ENCODE measurements around the gene MAD1L1. TPM values are rescaled to one million over a fixed set of nuclear protein-coding genes. Genes with fewer than 3 reads are reported as not detected.

Gene MAD1L1
- total and polyA plus RNA-seq, 3 donors from 2014 or later = 63.1 to 149 (median 94.6) TPM

DNA sequence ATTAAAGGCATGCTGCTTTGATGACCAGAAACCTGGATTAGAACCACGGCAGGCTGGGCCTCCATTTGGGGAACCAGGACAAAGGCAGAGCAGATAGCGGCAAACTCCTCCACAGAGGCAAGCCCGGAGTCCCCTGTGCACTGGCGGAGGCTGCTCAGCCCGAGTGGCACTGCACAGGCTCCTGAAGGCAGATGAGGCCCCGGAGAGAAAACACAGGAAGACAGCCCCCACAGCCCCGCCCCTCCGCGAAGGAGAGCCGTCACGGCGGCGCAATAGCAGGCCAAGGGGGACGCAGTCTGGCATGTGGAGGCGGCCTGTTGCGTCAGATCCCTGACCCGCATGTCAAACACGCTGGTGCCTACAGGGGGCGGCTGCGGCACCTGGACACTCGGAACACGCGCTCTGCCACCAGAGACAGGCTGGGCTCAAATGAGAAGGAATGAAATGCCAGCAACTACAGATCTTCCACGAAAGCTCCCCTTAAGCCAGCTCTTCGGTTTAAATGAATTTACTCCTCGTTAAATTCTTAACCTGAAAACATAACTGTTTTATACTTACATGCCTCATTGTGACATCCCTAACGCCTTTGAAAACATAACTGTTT lies 128.5 kb downstream of the MAD1L1 start:
- H3K4me1 ChIP-seq = peaks cover 36% of the 10 kb centered on the region
- intact Hi-C loops (cut with DNase I; ENCODE audit: low total_unique reads) = no loop called here
- H3K27me3 ChIP-seq = no peaks in the 10 kb centered on the region
- TF ChIP-seq CTCF (IDR thresholded peaks at IDR 0.05) (peak; percentile 59 to 63 (median 62)), POLR2A (IDR thresholded peaks at IDR 0.05) (no peak)
- DNase-seq = peak; percentile 91
- 22 to 32% methylated on average over 21 to 27 of the region's 27 CpGs for WGBS, 2 donors
- H3K27ac ChIP-seq = peak overlapping the region in 1 of 2 donors; percentile 0
- no peak overlapping the region for H3K4me3 ChIP-seq
- H3K36me3 ChIP-seq (ENCODE audit: low read depth, missing control alignments) = no peaks in the 10 kb centered on the region
- H3K9me3 ChIP-seq = no peaks in the 10 kb centered on the region

GRCh38 chr7:2103071-2103898 lies 129.5 kb downstream of the MAD1L1 start:
- WGBS, 2 donors = 90 to 93% methylated on average over 18 to 35 of the region's 39 CpGs
- TF ChIP-seq POLR2A (IDR thresholded peaks at IDR 0.05) (no peak), CTCF (IDR thresholded peaks at IDR 0.05) (no peak)
- peaks cover 40% of the 10 kb centered on the region for H3K4me1 ChIP-seq
- H3K36me3 ChIP-seq (ENCODE audit: low read depth, missing control alignments) = no peaks in the 10 kb centered on the region
- no peaks in the 10 kb centered on the region for H3K27me3 ChIP-seq
- no peak overlapping the region for H3K4me3 ChIP-seq
- no peak for DNase-seq
- H3K9me3 ChIP-seq = no peaks in the 10 kb centered on the region
- intact Hi-C loops (cut with DNase I; ENCODE audit: low total_unique reads) = no loop called here
- H3K27ac ChIP-seq = no peak overlapping the region

DNA sequence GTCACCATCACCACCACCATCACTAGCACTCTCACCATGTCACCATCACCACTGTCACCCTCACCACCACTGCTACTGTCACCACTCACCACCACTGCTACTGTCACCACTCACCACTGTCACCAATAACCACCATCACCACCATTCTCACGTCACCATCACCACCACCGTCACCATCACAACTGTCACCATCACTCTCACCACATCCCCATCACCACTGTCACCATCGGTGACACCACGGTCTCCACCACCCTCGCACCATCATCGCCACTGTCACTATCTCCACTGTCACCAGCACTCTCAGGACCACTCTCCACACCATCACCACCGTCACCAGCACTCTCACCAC lies 130.4 kb downstream of the MAD1L1 start:
- Histone ChIP-seq H3K27ac (no peak overlapping the region), H3K4me3 (no peak overlapping the region), H3K9me3 (no peaks in the 10 kb centered on the region), H3K4me1 (peaks cover 40% of the 10 kb centered on the region), H3K27me3 (no peaks in the 10 kb centered on the region), H3K36me3 (ENCODE audit: low read depth, missing control alignments) (no peaks in the 10 kb centered on the region)
- DNase-seq = no peak
- TF ChIP-seq CTCF (IDR thresholded peaks at IDR 0.05) = no peak
- TF ChIP-seq POLR2A (IDR thresholded peaks at IDR 0.05) = no peak
- WGBS, 2 donors = 98% methylated on average over 7 of the region's 7 CpGs
- intact Hi-C loops (cut with DNase I; ENCODE audit: low total_unique reads) = no loop called here

DNA sequence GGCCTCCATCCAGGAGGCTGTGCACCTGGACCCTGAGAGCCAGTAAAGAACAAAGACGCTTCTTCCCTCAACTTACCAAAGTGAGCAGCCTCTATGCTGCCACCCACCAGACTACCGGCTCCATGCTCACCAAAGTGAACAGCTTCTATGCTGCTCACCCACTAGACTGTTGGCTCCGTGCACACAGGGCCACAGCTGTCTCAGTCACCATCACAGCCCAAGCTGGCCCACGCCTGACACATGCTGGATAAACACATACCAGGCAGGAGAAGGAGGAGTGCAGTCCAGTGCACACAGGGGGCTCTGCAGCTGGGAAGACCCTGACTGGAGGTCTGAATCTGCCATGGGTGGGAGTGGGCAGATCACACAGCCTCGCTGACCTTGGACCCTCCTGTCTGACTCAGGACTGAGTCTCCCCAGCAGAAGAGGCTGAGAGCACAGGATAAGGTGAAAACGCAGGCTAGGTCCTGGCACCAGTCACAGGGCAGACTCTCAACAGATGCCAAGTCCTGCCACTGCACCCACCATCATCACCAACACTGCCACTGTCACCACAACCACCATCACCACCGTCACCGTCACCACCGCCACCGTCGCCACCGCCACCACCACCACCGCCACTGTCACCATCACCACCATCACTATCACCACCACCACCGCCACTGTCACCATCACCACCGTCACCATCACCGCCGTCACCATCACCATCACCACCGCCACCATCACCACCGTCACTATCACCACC lies 130.9 kb downstream of the MAD1L1 start:
- intact Hi-C loops (cut with DNase I; ENCODE audit: low total_unique reads) = no loop called here
- WGBS, 2 donors = 96 to 99% methylated on average over 17 to 19 of the region's 19 CpGs
- Histone ChIP-seq H3K4me3 (no peak overlapping the region), H3K9me3 (no peaks in the 10 kb centered on the region), H3K27me3 (no peaks in the 10 kb centered on the region), H3K27ac (no peak overlapping the region), H3K36me3 (ENCODE audit: low read depth, missing control alignments) (no peaks in the 10 kb centered on the region), H3K4me1 (peaks cover 40% of the 10 kb centered on the region)
- DNase-seq = no peak
- TF ChIP-seq POLR2A (IDR thresholded peaks at IDR 0.05) (no peak), CTCF (IDR thresholded peaks at IDR 0.05) (no peak)
